H1 (cell line): ENCODE results near the gene SLC13A4. TPM values are rescaled to one million over a fixed set of nuclear protein-coding genes. Genes with fewer than 3 reads are reported as not detected.

ENCODE experiments used
- CEBPB ChIP-seq: IDR thresholded peaks from 2 replicates; pipeline ENCODE4 v1.6.1; 2012; ENCODE audit warnings: low read depth, low read length
- CHD7 ChIP-seq: fragments of 300-600 bp; sonication (generic); IDR thresholded peaks from 2 replicates; pipeline ENCODE4 v1.7.1; 2012; ENCODE audit warnings: low read length, moderate library complexity, mild to moderate bottlenecking, inconsistent platforms; ENCODE audit not compliant: insufficient replicate concordance
- FOSL1 ChIP-seq: IDR thresholded peaks from 2 replicates; pipeline ENCODE4 v1.6.1; 2011; ENCODE audit warnings: mild to moderate bottlenecking, low read depth, low read length, moderate library complexity; ENCODE audit not compliant: insufficient read depth
- GABPA ChIP-seq: IDR thresholded peaks from 2 replicates; pipeline ENCODE4 v1.6.1; 2011; ENCODE audit warnings: mild to moderate bottlenecking, low read length, moderate library complexity, borderline replicate concordance; ENCODE audit not compliant: insufficient read depth
- PHF8 ChIP-seq: fragments of 200-600 bp; sonication (generic); conservative IDR thresholded peaks from 2 replicates; pipeline ENCODE4 v1.7.1; 2012; ENCODE audit warnings: low read depth, mild to moderate bottlenecking, inconsistent platforms, low read length, moderate library complexity
- polyA plus RNA-seq, 7 experiments: library from polyadenylated mRNA; depleted of rRNA in 3 of 7; stranded (reverse) in 5 of 7; unstranded in 2 of 7; fragments of >200 nt in 5 of 7; fragments of 200-250 nt in 2 of 7; gene quantifications; 1 replicate in 5 of 7; 2 replicates in 1 of 7; 4 replicates in 1 of 7; pipeline versions ENCODE4 v1.2.1 to v1.2.3, GENCODE V29; 2011 to 2013; ENCODE audit warnings: missing spikeins in 2 of 7, mixed read lengths in 2 of 7
- total RNA-seq: library from RNA; stranded (reverse); fragmentation: NEBNext Ultra II Directional; extraction: Animal tissue kit (Norgen Biotek cat#: 25700); gene quantifications from 2 replicates; pipeline ENCODE4 v1.2.1, GENCODE V29; 2021

SLC13A4 gene
- total and polyA plus RNA-seq, 2 of the 8 experiments (the other 6 are each of a cell fraction or from before 2014, with no cell fraction given): 3.9 to 7.5 TPM

GRCh38 chr7:135647755-135648154, 80.2 kb downstream of the SLC13A4 start (continued):
- TF ChIP-seq CHD7 (no peak), GABPA (no peak), CEBPB (no peak), FOSL1 (no peak), PHF8 (no peak)
